ENCODE data around the gene USP25. TPM values are rescaled to one million over a fixed set of nuclear protein-coding genes. Genes with fewer than 3 reads are reported as not detected.

The USP25 gene
- total RNA-seq, 1 experiment from 2014 or later: 22.1 TPM

DNA sequence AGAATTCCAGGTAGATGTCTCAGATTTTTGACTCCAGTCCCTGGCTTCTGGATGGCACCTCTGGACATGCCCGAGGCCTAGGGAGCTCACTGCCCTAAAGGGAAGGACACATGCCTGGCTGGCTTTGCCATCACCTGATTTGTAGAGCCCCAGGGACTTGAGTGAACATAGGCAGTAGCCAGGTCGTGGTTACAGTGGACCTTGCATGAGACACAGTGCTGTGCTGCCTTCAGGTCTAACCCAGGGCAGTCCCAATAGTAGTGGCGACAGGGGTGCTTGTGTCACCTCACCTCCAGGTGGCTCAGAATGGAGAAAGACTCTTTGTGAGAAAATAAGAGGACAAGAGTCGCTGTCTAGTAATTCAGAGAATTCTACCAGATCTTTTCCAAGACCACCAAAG, 166.7 kb downstream of the USP25 start:
- intact Hi-C loops (cut with micrococcal nuclease; ENCODE audit: unreplicated experiment): no loop called here
- H3K4me3 Mint-ChIP-seq (ENCODE audit: low read depth, unreplicated experiment): no peak overlapping the region
- H3K4me1 Mint-ChIP-seq (ENCODE audit: low read depth, unreplicated experiment): no peaks in the 10 kb centered on the region
- H3K9me3 Mint-ChIP-seq (ENCODE audit: low read depth, unreplicated experiment): peaks cover 9% of the 10 kb centered on the region
- no peaks in the 10 kb centered on the region for H3K36me3 Mint-ChIP-seq (ENCODE audit: insufficient read depth, unreplicated experiment)
- DNase-seq: no peak
- BruUV-seq (replicated peaks): no TSS peak
- CTCF ChIA-PET: no interaction called here
- H3K27ac Mint-ChIP-seq (ENCODE audit: unreplicated experiment): no peak overlapping the region
- no peaks in the 10 kb centered on the region for H3K27me3 Mint-ChIP-seq (ENCODE audit: unreplicated experiment)
- TF ChIP-seq, protein P1, sequence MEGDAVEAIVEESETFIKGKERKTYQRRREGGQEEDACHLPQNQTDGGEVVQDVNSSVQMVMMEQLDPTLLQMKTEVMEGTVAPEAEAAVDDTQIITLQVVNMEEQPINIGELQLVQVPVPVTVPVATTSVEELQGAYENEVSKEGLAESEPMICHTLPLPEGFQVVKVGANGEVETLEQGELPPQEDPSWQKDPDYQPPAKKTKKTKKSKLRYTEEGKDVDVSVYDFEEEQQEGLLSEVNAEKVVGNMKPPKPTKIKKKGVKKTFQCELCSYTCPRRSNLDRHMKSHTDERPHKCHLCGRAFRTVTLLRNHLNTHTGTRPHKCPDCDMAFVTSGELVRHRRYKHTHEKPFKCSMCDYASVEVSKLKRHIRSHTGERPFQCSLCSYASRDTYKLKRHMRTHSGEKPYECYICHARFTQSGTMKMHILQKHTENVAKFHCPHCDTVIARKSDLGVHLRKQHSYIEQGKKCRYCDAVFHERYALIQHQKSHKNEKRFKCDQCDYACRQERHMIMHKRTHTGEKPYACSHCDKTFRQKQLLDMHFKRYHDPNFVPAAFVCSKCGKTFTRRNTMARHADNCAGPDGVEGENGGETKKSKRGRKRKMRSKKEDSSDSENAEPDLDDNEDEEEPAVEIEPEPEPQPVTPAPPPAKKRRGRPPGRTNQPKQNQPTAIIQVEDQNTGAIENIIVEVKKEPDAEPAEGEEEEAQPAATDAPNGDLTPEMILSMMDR (IDR thresholded peaks at IDR 0.05; ENCODE audit: unreplicated experiment): no peak

DNA sequence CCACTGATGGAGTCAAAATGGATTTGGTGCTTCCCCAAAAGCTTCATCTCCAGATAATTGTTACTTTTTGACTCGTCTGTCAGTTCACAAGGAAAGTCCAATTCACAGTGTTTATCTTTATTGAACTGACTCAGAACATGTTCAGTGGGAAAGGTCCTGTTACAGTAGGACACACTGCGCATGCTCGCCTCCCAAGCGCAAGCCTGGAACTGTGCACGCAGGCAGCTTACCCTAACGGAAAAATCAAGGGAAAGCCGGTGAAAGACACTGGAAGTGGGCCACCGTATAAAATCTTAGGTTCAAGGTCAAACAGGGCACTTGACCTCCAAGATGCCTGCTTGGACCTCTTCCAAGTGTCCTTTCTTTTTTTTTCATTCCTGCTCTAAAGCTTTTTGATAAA, 174.6 kb downstream of the USP25 start:
- H3K36me3 Mint-ChIP-seq (ENCODE audit: insufficient read depth, unreplicated experiment): no peaks in the 10 kb centered on the region
- BruUV-seq (replicated peaks): no TSS peak
- H3K27ac Mint-ChIP-seq (ENCODE audit: unreplicated experiment): no peak overlapping the region
- intact Hi-C loops (cut with micrococcal nuclease; ENCODE audit: unreplicated experiment): no loop called here
- no peaks in the 10 kb centered on the region for H3K27me3 Mint-ChIP-seq (ENCODE audit: unreplicated experiment)
- CTCF ChIA-PET: no interaction called here
- peaks cover 4% of the 10 kb centered on the region for H3K9me3 Mint-ChIP-seq (ENCODE audit: low read depth, unreplicated experiment)
- no peaks in the 10 kb centered on the region for H3K4me1 Mint-ChIP-seq (ENCODE audit: low read depth, unreplicated experiment)
- TF ChIP-seq, protein P1 (IDR thresholded peaks at IDR 0.05; ENCODE audit: unreplicated experiment): no peak
- DNase-seq: no peak
- H3K4me3 Mint-ChIP-seq (ENCODE audit: low read depth, unreplicated experiment): no peak overlapping the region

DNA sequence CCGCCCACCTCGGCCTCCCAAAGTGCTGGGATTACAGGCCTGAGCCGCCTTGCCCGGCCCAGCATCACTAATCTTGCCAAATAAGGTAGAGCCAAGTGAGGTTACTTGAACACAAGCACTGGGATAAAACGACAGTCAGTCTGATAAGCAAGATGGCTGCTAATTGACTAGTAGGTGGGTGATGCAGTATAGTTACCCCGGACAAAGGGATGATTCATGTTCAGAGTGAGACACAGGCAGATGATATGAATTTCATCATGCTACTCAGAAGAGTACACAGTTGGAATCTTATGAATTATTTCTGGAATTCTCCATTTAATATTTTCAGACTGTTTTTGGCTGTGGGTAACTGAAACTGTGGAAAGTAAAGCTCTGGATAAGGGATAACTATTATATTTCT, 178.4 kb downstream of the USP25 start:
- intact Hi-C loops (cut with micrococcal nuclease; ENCODE audit: unreplicated experiment): no loop called here
- Mint-ChIP-seq H3K4me1 (ENCODE audit: low read depth, unreplicated experiment) (no peaks in the 10 kb centered on the region), H3K4me3 (ENCODE audit: low read depth, unreplicated experiment) (no peak overlapping the region), H3K27me3 (ENCODE audit: unreplicated experiment) (no peaks in the 10 kb centered on the region), H3K9me3 (ENCODE audit: low read depth, unreplicated experiment) (no peaks in the 10 kb centered on the region), H3K27ac (ENCODE audit: unreplicated experiment) (no peak overlapping the region), H3K36me3 (ENCODE audit: insufficient read depth, unreplicated experiment) (no peaks in the 10 kb centered on the region)
- TF ChIP-seq, protein P1 (IDR thresholded peaks at IDR 0.05; ENCODE audit: unreplicated experiment): no peak
- CTCF ChIA-PET: interaction anchor here (0.6 kb wide), 1 partner anchor 101 kb away, joined by 3 read pairs; no protein-coding TSS in a partner anchor
- no peak for DNase-seq
- no TSS peak for BruUV-seq (replicated peaks)

DNA sequence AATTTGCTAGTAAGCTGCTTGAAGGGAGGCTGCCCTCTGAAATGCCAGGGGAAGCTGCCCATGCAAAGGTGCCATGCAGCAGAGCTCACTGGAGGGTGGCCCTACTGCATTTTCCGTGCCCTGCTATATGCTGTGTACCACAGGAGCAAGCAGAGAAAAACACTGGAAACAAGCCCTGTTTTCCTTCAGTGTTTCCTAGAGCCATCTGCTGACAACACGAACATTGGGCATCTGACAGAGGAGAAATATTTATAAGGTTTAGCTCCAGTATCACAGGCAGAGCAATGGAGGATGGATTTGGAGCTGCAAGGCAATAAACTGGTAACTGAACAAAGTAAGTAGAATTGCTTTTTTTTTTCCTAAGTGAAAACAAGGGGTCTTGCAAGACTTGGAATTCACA, 198.4 kb downstream of the USP25 start:
- H3K9me3 Mint-ChIP-seq (ENCODE audit: low read depth, unreplicated experiment): no peaks in the 10 kb centered on the region
- no peaks in the 10 kb centered on the region for H3K27me3 Mint-ChIP-seq (ENCODE audit: unreplicated experiment)
- CTCF ChIA-PET: no interaction called here
- H3K4me3 Mint-ChIP-seq (ENCODE audit: low read depth, unreplicated experiment): no peak overlapping the region
- no peak for DNase-seq
- intact Hi-C loops (cut with micrococcal nuclease; ENCODE audit: unreplicated experiment): no loop called here
- BruUV-seq (replicated peaks): no TSS peak
- no peaks in the 10 kb centered on the region for H3K36me3 Mint-ChIP-seq (ENCODE audit: insufficient read depth, unreplicated experiment)
- H3K27ac Mint-ChIP-seq (ENCODE audit: unreplicated experiment): no peak overlapping the region
- TF ChIP-seq, protein P1 (IDR thresholded peaks at IDR 0.05; ENCODE audit: unreplicated experiment): no peak
- no peaks in the 10 kb centered on the region for H3K4me1 Mint-ChIP-seq (ENCODE audit: low read depth, unreplicated experiment)
